Thoracic aorta (tissue), 2 donors: ENCODE data around the gene CYYR1. TPM values are rescaled to one million over a fixed set of nuclear protein-coding genes. Genes with fewer than 3 reads are reported as not detected.

ENCODE experiments used
- ATAC-seq: fragments of 150-250 bp; one replicate; pipeline ENCODE4 v1.8.0; 2017; ENCODE audit warnings: low read depth; ENCODE audit not compliant: insufficient number of reproducible peaks, low FRiP score
- DNase-seq: peaks from one replicate; pipeline ENCODE4 v3.0.0-alpha.2; 2020; ENCODE audit warnings: low spot score
- H3K27ac ChIP-seq, 2 donors: fragments of 200-600 bp; sonication (generic); 1 replicate in 1 of 2; 2 replicates in 1 of 2; pipeline ENCODE4 v1.5.1; 2016; ENCODE audit warnings: mild to moderate bottlenecking in 2 of 2, moderate library complexity in 2 of 2
- H3K27me3 ChIP-seq: fragments of 200-600 bp; sonication (generic); replicated peaks from 2 replicates; pipeline ENCODE4 v1.6.0; 2016; ENCODE audit warnings: mild to moderate bottlenecking; ENCODE audit not compliant: insufficient read depth
- H3K36me3 ChIP-seq: fragments of 200-600 bp; sonication (generic); one replicate; pipeline ENCODE4 v1.5.1; 2016
- H3K4me1 ChIP-seq, 2 donors: fragments of 200-600 bp; sonication (generic); 1 replicate in 1 of 2; 2 replicates in 1 of 2; pipeline versions ENCODE4 v1.5.1 to v1.6.0; 2016; ENCODE audit warnings: low read depth in 2 of 2, mild to moderate bottlenecking in 1 of 2; ENCODE audit not compliant: control insufficient read depth in 1 of 2
- H3K4me3 ChIP-seq: fragments of 200-600 bp; sonication (generic); 2 replicates; pipeline ENCODE4 v1.5.1; 2016; ENCODE audit warnings: mild to moderate bottlenecking
- H3K9me3 ChIP-seq: fragments of 200-600 bp; sonication (generic); 2 replicates; pipeline ENCODE4 v1.5.1; 2016
- total RNA-seq, 2 donors: library from RNA; depleted of rRNA; stranded (reverse); fragments of >200 nt; gene quantifications; one replicate each; pipeline versions ENCODE4 v1.1.0 to v1.2.3, GENCODE V29; 2016
- TF ChIP-seq, protein P1 (sequence below): fragments of 200-600 bp; sonication (generic); IDR thresholded peaks from one replicate; pipeline ENCODE4 v1.5.1; 2019; ENCODE audit warnings: antibody characterized with exemption

CYYR1 gene
- total RNA-seq, 2 donors from 2014 or later = 6.6 to 15.8 TPM

- Histone ChIP-seq H3K9me3 (no peaks in the 10 kb centered on the region), H3K27me3 (no peaks in the 10 kb centered on the region), H3K4me1 (peaks cover 3 to 17% of the 10 kb centered on the region in 2 donors), H3K4me3 (no peak overlapping the region), H3K27ac (no peak overlapping the region), H3K36me3 (no peaks in the 10 kb centered on the region)
- TF ChIP-seq, protein P1, sequence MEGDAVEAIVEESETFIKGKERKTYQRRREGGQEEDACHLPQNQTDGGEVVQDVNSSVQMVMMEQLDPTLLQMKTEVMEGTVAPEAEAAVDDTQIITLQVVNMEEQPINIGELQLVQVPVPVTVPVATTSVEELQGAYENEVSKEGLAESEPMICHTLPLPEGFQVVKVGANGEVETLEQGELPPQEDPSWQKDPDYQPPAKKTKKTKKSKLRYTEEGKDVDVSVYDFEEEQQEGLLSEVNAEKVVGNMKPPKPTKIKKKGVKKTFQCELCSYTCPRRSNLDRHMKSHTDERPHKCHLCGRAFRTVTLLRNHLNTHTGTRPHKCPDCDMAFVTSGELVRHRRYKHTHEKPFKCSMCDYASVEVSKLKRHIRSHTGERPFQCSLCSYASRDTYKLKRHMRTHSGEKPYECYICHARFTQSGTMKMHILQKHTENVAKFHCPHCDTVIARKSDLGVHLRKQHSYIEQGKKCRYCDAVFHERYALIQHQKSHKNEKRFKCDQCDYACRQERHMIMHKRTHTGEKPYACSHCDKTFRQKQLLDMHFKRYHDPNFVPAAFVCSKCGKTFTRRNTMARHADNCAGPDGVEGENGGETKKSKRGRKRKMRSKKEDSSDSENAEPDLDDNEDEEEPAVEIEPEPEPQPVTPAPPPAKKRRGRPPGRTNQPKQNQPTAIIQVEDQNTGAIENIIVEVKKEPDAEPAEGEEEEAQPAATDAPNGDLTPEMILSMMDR = no peak
- ATAC-seq (no peak), DNase-seq (no peak)
These were observed 57.8 kb downstream of the CYYR1 start for GRCh38 chr21:26515257-26515656.

DNA sequence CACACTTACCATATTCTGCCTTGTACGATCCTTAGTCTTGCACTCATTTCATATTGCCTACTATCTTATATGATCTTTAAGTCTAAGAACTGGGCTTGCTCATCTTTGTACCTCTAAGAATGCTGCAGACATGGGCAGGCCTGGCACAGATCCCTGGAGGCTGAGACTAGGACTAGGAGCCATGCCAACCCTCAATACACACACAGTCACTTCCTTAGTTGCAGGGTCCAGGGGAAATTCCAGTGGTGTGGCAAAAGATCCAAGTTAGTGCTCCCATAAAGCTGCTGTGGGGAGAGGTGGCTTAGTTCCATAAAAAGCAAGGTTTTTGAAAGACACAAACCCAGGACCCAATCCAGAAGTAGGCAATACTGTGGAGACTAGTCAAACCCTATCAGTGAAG lies 59.9 kb downstream of the CYYR1 start:
- Histone ChIP-seq H3K27ac (peak overlapping the region; percentile 30 to 35), H3K27me3 (no peaks in the 10 kb centered on the region), H3K9me3 (no peaks in the 10 kb centered on the region), H3K4me1 (peaks cover 3 to 17% of the 10 kb centered on the region in 2 donors), H3K36me3 (no peaks in the 10 kb centered on the region), H3K4me3 (no peak overlapping the region)
- ATAC-seq (no peak), DNase-seq (no peak)
- TF ChIP-seq, protein P1 = no peak

DNA sequence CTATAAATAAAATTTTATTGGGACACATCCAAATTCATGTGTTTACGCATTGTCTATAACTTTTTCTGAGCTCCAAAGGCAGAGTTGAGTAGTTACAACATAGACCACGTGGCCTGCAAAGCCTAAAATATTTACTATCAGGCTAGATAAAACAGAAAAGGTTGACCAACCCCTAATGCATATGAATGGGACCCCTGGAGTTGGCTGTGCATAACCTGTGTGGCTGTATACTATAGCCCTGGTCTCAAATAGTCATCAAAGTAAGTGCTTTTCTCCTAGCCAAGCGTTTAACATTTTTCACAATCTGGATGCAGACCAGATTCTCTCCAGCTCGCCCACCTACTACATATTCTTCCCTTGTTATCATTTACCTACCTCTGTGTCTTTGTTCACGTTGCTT lies 60.4 kb downstream of the CYYR1 start:
- Histone ChIP-seq H3K4me1 (peaks cover 3 to 17% of the 10 kb centered on the region in 2 donors), H3K27me3 (no peaks in the 10 kb centered on the region), H3K27ac (peak overlapping the region; percentile 29 to 35), H3K36me3 (no peaks in the 10 kb centered on the region), H3K4me3 (no peak overlapping the region), H3K9me3 (no peaks in the 10 kb centered on the region)
- TF ChIP-seq, protein P1 = no peak
- no peak for ATAC-seq
- no peak for DNase-seq

DNA sequence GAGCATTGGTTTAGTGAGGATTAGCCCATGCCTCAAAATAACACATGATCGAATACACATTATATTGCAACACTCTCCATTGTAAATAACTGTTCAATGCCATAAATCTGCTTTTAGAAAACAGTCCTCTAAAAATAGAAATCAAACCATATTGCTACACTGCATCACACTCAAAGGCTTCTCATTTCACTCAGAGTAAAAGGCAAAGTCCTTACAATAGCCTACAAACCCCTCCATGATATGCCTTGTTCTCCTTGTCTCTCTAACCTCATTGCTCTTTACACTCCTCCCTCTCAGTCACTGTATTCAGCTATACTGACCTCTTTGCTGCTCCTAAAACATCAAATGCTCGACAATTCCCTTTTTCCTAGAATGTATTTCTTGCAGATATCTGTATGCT lies 64.2 kb downstream of the CYYR1 start:
- Histone ChIP-seq H3K36me3 (no peaks in the 10 kb centered on the region), H3K27me3 (no peaks in the 10 kb centered on the region), H3K27ac (no peak overlapping the region), H3K4me1 (peaks cover 3 to 21% of the 10 kb centered on the region in 2 donors), H3K4me3 (no peak overlapping the region), H3K9me3 (no peaks in the 10 kb centered on the region)
- no peak for ATAC-seq
- TF ChIP-seq, protein P1 = no peak
- DNase-seq = no peak

DNA sequence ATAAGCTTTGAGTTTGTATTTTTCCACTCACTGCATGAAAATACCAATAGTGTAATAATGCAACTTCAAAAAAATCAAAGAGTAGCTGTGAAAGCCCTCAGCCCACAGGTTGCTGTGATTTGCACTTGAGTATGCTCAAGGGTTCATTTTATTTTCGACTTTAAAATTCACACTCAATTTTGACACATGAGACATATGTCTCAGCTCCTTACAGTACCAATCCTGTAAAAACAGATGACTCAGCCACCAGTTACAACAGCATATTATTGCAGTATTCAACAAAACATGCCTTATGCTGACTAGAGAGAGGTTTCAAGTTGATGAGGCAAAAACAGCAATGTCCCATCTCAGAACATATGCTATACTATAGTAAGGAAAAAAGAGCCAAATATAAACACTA lies 66.1 kb downstream of the CYYR1 start:
- Histone ChIP-seq H3K27ac (no peak overlapping the region), H3K9me3 (no peaks in the 10 kb centered on the region), H3K4me3 (no peak overlapping the region), H3K27me3 (no peaks in the 10 kb centered on the region), H3K36me3 (no peaks in the 10 kb centered on the region), H3K4me1 (peaks cover 0 to 5% of the 10 kb centered on the region in 2 donors)
- ATAC-seq = no peak
- DNase-seq = no peak
- TF ChIP-seq, protein P1 = no peak
